Chondrocyte (in vitro differentiated cells): Measurements from ENCODE around the gene ZNF385B. TPM values are rescaled to one million over a fixed set of nuclear protein-coding genes. Genes with fewer than 3 reads are reported as not detected.
A peak's percentile ranks its signal among the peaks of the same experiment; 100 is the strongest.

Source experiments
- DNase-seq: peaks from one replicate; pipeline ENCODE4 v3.0.0; 2021; ENCODE audit warnings: mixed read lengths, low spot score
- H3K27ac Mint-ChIP-seq: one replicate; pipeline ENCODE4 v1.8.0; 2021; ENCODE audit warnings: mild to moderate bottlenecking, moderate library complexity, mixed read lengths; ENCODE audit not compliant: unreplicated experiment
- H3K27me3 Mint-ChIP-seq: 2 replicates; pipeline ENCODE4 v1.8.0; 2021; ENCODE audit warnings: low read depth, mixed read lengths
- H3K36me3 Mint-ChIP-seq: 2 replicates; pipeline ENCODE4 v1.8.0; 2021; ENCODE audit warnings: low read depth, mixed read lengths
- H3K4me1 Mint-ChIP-seq: 2 replicates; pipeline ENCODE4 v1.8.0; 2021; ENCODE audit warnings: low read depth, mild to moderate bottlenecking, mixed read lengths
- H3K4me3 Mint-ChIP-seq: one replicate; pipeline ENCODE4 v1.8.0; 2021; ENCODE audit warnings: mild to moderate bottlenecking, moderate library complexity, mixed read lengths; ENCODE audit not compliant: unreplicated experiment
- H3K9me3 Mint-ChIP-seq: 2 replicates; pipeline ENCODE4 v1.8.0; 2021; ENCODE audit warnings: low read depth, mixed read lengths
- CTCF ChIP-seq: fragments of 200-600 bp; sonication (generic); IDR thresholded peaks from 2 replicates; pipeline ENCODE4 v1.5.0; 2021; ENCODE audit warnings: antibody characterized with exemption, mild to moderate bottlenecking, moderate library complexity
- total RNA-seq: library from RNA; stranded (reverse); gene quantifications from 3 replicates; pipeline ENCODE4 v1.2.1, GENCODE V29; 2021

Gene ZNF385B
- total RNA-seq, 1 donor from 2014 or later, result 0.25 TPM

GRCh38 chr2:179626261-179626660 lies 235.2 kb downstream of the ZNF385B start:
- no peak for DNase-seq
- no peak overlapping the region for H3K4me3 Mint-ChIP-seq
- H3K4me1 Mint-ChIP-seq, result peaks cover 8% of the 10 kb centered on the region
- TF ChIP-seq CTCF, result no peak
- H3K27me3 Mint-ChIP-seq, result peaks cover 12% of the 10 kb centered on the region
- H3K9me3 Mint-ChIP-seq, result peaks cover 5% of the 10 kb centered on the region
- peaks cover 4% of the 10 kb centered on the region for H3K36me3 Mint-ChIP-seq
- H3K27ac Mint-ChIP-seq, result no peak overlapping the region

GRCh38 chr2:179622635-179623300 lies 238.6 kb downstream of the ZNF385B start:
- H3K36me3 Mint-ChIP-seq, result peaks cover 3% of the 10 kb centered on the region
- TF ChIP-seq CTCF, result no peak
- no peak overlapping the region for H3K4me3 Mint-ChIP-seq
- peaks cover 8% of the 10 kb centered on the region for H3K4me1 Mint-ChIP-seq
- no peak for DNase-seq
- H3K9me3 Mint-ChIP-seq, result peaks cover 5% of the 10 kb centered on the region
- no peak overlapping the region for H3K27ac Mint-ChIP-seq
- peaks cover 5% of the 10 kb centered on the region for H3K27me3 Mint-ChIP-seq

GRCh38 chr2:179622112-179622511 lies 239.3 kb downstream of the ZNF385B start:
- no peak for TF ChIP-seq CTCF
- H3K4me3 Mint-ChIP-seq, result no peak overlapping the region
- no peak overlapping the region for H3K27ac Mint-ChIP-seq
- DNase-seq, result no peak
- peaks cover 5% of the 10 kb centered on the region for H3K9me3 Mint-ChIP-seq
- peaks cover 5% of the 10 kb centered on the region for H3K27me3 Mint-ChIP-seq
- H3K4me1 Mint-ChIP-seq, result peaks cover 8% of the 10 kb centered on the region
- peaks cover 3% of the 10 kb centered on the region for H3K36me3 Mint-ChIP-seq

GRCh38 chr2:179619947-179620467 lies 241.4 kb downstream of the ZNF385B start:
- Mint-ChIP-seq H3K4me3 (no peak overlapping the region), H3K27me3 (peaks cover 5% of the 10 kb centered on the region), H3K27ac (no peak overlapping the region), H3K4me1 (peaks cover 8% of the 10 kb centered on the region), H3K36me3 (peaks cover 3% of the 10 kb centered on the region), H3K9me3 (peaks cover 5% of the 10 kb centered on the region)
- DNase-seq, result no peak
- no peak for TF ChIP-seq CTCF

GRCh38 chr2:179614121-179614520 lies 247.3 kb downstream of the ZNF385B start:
- H3K4me1 Mint-ChIP-seq, result peaks cover 33% of the 10 kb centered on the region
- H3K4me3 Mint-ChIP-seq, result no peak overlapping the region
- H3K36me3 Mint-ChIP-seq, result no peaks in the 10 kb centered on the region
- TF ChIP-seq CTCF, result no peak
- DNase-seq, result no peak
- peak overlapping the region; percentile 79 for H3K27ac Mint-ChIP-seq
- H3K27me3 Mint-ChIP-seq, result no peaks in the 10 kb centered on the region
- H3K9me3 Mint-ChIP-seq, result peaks cover 2% of the 10 kb centered on the region
